HG02973 (cell line): Measurements from ENCODE around the gene MED26.

Experiments used
- ATAC-seq: cut with Tn5 transposase; IDR thresholded peaks from one replicate; pipeline ENCODE4 v1.9.1; 2021; ENCODE audit warnings: moderate library complexity; ENCODE audit not compliant: unreplicated experiment

Gene MED26

GRCh38 chr19:16614941-16615340 lies 13.1 kb downstream of the MED26 start:
- ATAC-seq: no peak

GRCh38 chr19:16613841-16614240 lies 14.2 kb downstream of the MED26 start:
- no peak for ATAC-seq

- no peak for ATAC-seq
These were observed 15.4 kb downstream of the MED26 start for GRCh38 chr19:16612636-16613035.

- ATAC-seq: no peak
These were observed 16.9 kb downstream of the MED26 start for GRCh38 chr19:16611121-16611520.

GRCh38 chr19:16609511-16610200 lies 18.3 kb downstream of the MED26 start:
- no peak for ATAC-seq

- no peak for ATAC-seq
These were observed 19.7 kb downstream of the MED26 start for GRCh38 chr19:16608290-16608739.

GRCh38 chr19:16607819-16608218 lies 20.2 kb downstream of the MED26 start:
- no peak for ATAC-seq

GRCh38 chr19:16605553-16605994 lies 22.4 kb downstream of the MED26 start:
- ATAC-seq: no peak

- ATAC-seq: no peak
These were observed 22.9 kb downstream of the MED26 start for GRCh38 chr19:16605115-16605514.

GRCh38 chr19:16604615-16605014 lies 23.4 kb downstream of the MED26 start:
- no peak for ATAC-seq

- no peak for ATAC-seq
These were observed 24.9 kb downstream of the MED26 start for GRCh38 chr19:16603090-16603489.

GRCh38 chr19:16601378-16602052 lies 26.5 kb downstream of the MED26 start:
- no peak for ATAC-seq

- no peak for ATAC-seq
These were observed 27.2 kb downstream of the MED26 start for GRCh38 chr19:16600824-16601223.

GRCh38 chr19:16599655-16600346 lies 28.2 kb downstream of the MED26 start:
- no peak for ATAC-seq

- ATAC-seq: no peak
These were observed 29.2 kb downstream of the MED26 start for GRCh38 chr19:16598848-16599247.

- ATAC-seq: no peak
These were observed 31.6 kb downstream of the MED26 start for GRCh38 chr19:16596399-16596798.

- no peak for ATAC-seq
These were observed 32.9 kb downstream of the MED26 start for GRCh38 chr19:16595097-16595496.

- ATAC-seq: no peak
These were observed 33.3 kb downstream of the MED26 start for GRCh38 chr19:16594681-16595091.

- no peak for ATAC-seq
These were observed 33.8 kb downstream of the MED26 start for GRCh38 chr19:16594131-16594586.

- ATAC-seq: no peak
These were observed 34.8 kb downstream of the MED26 start for GRCh38 chr19:16593181-16593580.

- ATAC-seq: no peak
These were observed 36.0 kb downstream of the MED26 start for GRCh38 chr19:16591803-16592556.
